WERI-Rb-1 (cell line): Measurements from ENCODE around the gene EDC3.

Source experiments
- DNase-seq: peaks from one replicate; pipeline ENCODE4 v3.0.0-alpha.2; 2020
- H3K27ac ChIP-seq: fragments of 250-450 bp; sonication (Bioruptor Pico); 2 replicates; pipeline ENCODE4 v1.5.1; 2020; ENCODE audit warnings: mild to moderate bottlenecking, moderate library complexity
- H3K27me3 ChIP-seq: fragments of 250-450 bp; sonication (Bioruptor Pico); 2 replicates; pipeline ENCODE4 v1.5.1; 2021; ENCODE audit warnings: mild to moderate bottlenecking, low read depth, moderate library complexity; ENCODE audit not compliant: insufficient read depth, severe bottlenecking
- H3K36me3 ChIP-seq: fragments of 250-450 bp; sonication (Bioruptor Pico); 2 replicates; pipeline ENCODE4 v1.5.1; 2020; ENCODE audit warnings: mild to moderate bottlenecking, moderate library complexity
- H3K4me3 ChIP-seq: 2 replicates; pipeline ENCODE4 v1.5.1; 2011; ENCODE audit warnings: low read depth, mild to moderate bottlenecking, control low read depth, low read length
- H3K9me3 ChIP-seq: fragments of 250-450 bp; sonication (Bioruptor Pico); 2 replicates; pipeline ENCODE4 v1.5.1; 2021; ENCODE audit warnings: mild to moderate bottlenecking, moderate library complexity; ENCODE audit not compliant: severe bottlenecking
- CTCF ChIP-seq: IDR thresholded peaks from 2 replicates; pipeline ENCODE4 v1.5.1; 2011; ENCODE audit warnings: low read depth, mild to moderate bottlenecking, control low read depth, inconsistent platforms, low read length

Gene EDC3

GRCh38 chr15:74620636-74621545 is 74.9 kb downstream of the EDC3 start:
- Histone ChIP-seq H3K4me3 (no peak overlapping the region), H3K36me3 (peaks cover 70% of the 10 kb centered on the region), H3K27me3 (no peaks in the 10 kb centered on the region), H3K9me3 (no peaks in the 10 kb centered on the region), H3K27ac (no peak overlapping the region)
- TF ChIP-seq CTCF, result peak; percentile 100
- DNase-seq, result peak; percentile 80

GRCh38 chr15:74619916-74620635 is 75.7 kb downstream of the EDC3 start:
- no peak for TF ChIP-seq CTCF
- no peak for DNase-seq
- H3K9me3 ChIP-seq, result no peaks in the 10 kb centered on the region
- H3K27me3 ChIP-seq, result no peaks in the 10 kb centered on the region
- no peak overlapping the region for H3K27ac ChIP-seq
- peaks cover 62% of the 10 kb centered on the region for H3K36me3 ChIP-seq
- no peak overlapping the region for H3K4me3 ChIP-seq

GRCh38 chr15:74618841-74619596 is 76.8 kb downstream of the EDC3 start:
- no peak for DNase-seq
- Histone ChIP-seq H3K4me3 (no peak overlapping the region), H3K9me3 (no peaks in the 10 kb centered on the region), H3K27me3 (no peaks in the 10 kb centered on the region), H3K36me3 (peaks cover 51% of the 10 kb centered on the region), H3K27ac (no peak overlapping the region)
- TF ChIP-seq CTCF, result no peak

- no peak for DNase-seq
- no peak overlapping the region for H3K27ac ChIP-seq
- H3K9me3 ChIP-seq, result no peaks in the 10 kb centered on the region
- peak overlapping the region; percentile 93 for H3K4me3 ChIP-seq
- peaks cover 31% of the 10 kb centered on the region for H3K36me3 ChIP-seq
- no peak for TF ChIP-seq CTCF
- no peaks in the 10 kb centered on the region for H3K27me3 ChIP-seq
These were observed 78.8 kb downstream of the EDC3 start for GRCh38 chr15:74616996-74617395.

GRCh38 chr15:74616366-74616939 is 79.4 kb downstream of the EDC3 start:
- H3K27me3 ChIP-seq, result no peaks in the 10 kb centered on the region
- H3K4me3 ChIP-seq, result peak overlapping the region; percentile 93
- H3K9me3 ChIP-seq, result no peaks in the 10 kb centered on the region
- no peak for TF ChIP-seq CTCF
- peak overlapping the region; percentile 91 for H3K27ac ChIP-seq
- peaks cover 25% of the 10 kb centered on the region for H3K36me3 ChIP-seq
- no peak for DNase-seq
